ENCODE results near the gene SYDE2.
A peak's percentile ranks its signal among the peaks of the same experiment; 100 is the strongest.
"Not testable (repeated sequence)": the region's sequence is repeated elsewhere in the genome, so short reads cannot be mapped to it uniquely, and the experiment has no call there.

SYDE2 gene, protein sequence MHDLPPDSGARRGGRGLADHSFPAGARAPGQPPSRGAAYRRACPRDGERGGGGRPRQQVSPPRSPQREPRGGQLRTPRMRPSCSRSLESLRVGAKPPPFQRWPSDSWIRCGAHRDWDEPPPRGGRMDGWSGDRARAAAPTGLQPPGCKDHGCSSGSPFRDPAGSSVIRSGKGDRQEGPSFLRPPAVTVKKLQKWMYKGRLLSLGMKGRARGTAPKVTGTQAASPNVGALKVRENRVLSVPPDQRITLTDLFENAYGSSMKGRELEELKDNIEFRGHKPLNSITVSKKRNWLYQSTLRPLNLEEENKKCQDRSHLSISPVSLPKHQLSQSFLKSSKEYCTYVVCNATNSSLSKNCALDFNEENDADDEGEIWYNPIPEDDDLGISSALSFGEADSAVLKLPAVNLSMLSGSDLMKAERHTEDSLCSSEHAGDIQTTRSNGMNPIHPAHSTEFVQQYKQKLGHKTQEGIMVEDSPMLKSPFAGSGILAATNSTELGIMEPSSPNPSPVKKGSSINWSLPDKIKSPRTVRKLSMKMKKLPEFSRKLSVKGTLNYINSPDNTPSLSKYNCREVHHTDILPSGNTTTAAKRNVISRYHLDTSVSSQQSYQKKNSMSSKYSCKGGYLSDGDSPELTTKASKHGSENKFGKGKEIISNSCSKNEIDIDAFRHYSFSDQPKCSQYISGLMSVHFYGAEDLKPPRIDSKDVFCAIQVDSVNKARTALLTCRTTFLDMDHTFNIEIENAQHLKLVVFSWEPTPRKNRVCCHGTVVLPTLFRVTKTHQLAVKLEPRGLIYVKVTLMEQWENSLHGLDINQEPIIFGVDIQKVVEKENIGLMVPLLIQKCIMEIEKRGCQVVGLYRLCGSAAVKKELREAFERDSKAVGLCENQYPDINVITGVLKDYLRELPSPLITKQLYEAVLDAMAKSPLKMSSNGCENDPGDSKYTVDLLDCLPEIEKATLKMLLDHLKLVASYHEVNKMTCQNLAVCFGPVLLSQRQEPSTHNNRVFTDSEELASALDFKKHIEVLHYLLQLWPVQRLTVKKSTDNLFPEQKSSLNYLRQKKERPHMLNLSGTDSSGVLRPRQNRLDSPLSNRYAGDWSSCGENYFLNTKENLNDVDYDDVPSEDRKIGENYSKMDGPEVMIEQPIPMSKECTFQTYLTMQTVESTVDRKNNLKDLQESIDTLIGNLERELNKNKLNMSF

DNA sequence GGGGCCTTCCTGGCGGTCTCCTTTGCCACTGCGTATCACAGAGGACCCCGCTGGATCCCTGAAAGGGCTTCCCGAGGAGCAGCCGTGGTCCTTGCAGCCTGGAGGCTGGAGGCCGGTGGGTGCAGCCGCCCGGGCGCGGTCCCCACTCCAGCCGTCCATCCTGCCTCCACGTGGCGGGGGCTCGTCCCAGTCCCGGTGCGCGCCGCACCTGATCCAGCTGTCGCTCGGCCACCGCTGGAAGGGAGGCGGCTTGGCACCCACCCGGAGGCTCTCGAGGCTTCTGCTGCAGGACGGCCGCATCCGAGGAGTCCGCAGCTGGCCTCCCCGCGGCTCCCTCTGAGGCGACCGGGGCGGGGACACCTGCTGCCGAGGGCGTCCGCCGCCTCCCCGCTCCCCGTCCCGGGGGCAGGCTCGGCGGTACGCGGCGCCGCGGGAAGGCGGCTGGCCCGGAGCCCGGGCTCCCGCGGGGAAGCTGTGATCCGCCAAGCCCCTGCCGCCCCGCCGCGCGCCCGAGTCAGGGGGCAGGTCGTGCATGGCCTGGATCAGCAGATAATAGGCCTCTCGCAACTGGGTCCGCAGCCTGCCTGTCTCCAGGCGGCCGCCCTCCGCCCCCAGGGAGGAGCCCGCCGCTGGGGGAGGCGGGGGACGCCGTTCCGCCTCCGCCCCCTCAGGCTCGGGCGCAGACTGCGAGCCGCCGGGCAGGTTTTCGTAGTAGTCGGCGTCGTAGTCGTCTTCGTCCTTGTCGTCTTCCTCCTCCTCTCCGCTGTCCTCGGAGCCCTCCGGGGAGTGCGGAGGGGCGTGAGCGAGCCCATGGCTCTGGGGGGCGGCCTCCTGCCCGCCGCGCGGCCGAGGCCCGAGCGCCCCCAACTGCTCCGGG lies at the start of gene SYDE2:
Gene SYDE2 (minus strand): TSS at position 554 of the 877 bp plus-strand sequence. CDS start 20 bp downstream, at position 534.
- DNase-seq, result peak; percentile 74

DNA sequence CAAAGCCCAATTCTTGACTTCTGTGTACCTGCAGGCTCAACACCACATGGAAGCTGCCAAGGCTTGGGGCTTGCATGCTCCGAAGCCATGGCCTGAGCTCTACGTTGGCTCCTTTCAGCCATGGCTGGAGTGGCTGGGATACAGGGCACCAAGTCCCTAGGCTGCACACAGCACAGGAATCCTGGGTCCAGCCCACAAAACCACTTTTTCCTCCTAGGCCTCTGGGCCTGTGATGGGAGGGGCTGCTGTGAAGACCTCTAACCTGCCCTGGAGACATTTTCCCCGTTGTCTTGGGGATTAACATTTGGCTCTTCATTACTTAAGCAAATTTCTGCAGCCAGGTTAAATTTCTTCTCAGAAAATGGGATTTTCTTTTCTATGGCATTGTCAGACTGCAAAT lies 48.2 kb upstream of the SYDE2 start:
- not testable (repeated sequence) for DNase-seq

DNA sequence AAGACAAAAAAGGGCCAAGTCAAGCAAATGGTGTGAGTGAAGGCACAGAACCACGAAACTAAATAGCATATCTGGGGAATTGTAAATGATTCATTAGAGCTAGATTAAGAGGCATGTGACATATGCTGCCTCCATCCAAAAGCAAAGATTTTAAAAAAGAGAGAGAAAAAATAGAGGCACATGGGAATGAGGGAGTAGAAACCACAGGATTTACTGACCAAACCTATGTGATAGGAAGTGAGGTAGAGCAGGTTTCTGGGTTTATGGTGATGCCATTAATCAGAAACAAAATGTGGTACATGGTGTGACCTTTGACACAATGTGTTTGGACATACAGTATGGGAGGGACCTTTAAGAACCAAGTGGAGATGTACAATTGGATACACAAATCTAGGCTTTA lies 45.1 kb upstream of the SYDE2 start:
- DNase-seq, result no peak

DNA sequence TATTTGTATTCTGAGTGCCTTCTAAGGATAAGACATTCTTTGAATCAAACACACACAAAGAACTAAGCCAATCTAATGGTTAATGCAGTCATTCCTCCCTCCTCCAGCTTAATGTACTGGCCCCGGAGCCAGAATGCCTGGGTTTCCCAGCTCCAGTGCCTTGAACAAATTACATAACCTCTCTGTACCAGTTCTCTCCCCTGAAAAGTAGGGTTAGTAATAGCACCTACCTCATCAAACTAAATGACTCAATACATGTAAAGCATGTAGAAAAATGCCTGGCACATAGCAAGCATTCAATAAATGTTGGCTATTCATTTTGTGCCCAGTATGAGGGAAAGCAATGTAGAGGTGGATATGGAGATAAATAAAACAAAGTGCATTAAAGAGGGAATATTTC lies 44.6 kb upstream of the SYDE2 start:
- DNase-seq, result no peak

DNA sequence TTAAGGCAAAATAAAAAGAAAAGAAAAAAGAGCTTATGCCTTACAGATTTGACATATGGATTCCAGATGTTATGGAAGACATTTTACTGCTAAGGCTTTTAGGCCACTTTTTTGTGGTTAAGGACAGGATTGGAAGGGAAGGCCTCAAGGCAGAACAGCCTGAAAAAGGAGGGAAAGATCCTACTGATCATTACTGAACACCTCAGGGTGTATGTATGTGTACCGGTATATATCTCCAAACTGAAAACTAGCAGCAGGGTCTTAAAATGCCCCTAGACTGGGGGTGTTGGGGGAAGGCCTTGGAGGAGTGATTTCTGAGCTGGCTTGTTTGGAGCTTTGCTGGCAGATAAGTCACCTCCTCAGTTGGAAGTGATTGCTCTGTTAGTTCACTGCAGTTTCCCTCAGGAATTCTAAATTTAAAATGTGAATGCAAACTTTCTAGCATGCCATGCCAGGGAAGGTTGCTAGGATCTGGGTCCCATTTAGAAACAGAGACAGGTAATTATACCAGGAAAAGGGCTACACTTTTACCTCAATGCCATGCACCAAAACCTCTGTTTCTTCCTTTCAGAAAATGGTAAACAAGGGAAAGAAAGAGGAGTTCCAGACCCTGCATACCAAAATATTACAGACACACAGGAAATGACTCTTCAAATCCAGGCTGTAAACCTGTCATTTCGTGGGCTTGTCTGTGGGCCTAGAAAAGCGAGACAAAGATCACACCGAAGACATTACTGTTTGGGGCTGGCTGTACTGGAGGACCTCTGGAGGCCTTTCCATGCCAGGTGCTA lies 43.6 kb upstream of the SYDE2 start:
- no peak for DNase-seq

DNA sequence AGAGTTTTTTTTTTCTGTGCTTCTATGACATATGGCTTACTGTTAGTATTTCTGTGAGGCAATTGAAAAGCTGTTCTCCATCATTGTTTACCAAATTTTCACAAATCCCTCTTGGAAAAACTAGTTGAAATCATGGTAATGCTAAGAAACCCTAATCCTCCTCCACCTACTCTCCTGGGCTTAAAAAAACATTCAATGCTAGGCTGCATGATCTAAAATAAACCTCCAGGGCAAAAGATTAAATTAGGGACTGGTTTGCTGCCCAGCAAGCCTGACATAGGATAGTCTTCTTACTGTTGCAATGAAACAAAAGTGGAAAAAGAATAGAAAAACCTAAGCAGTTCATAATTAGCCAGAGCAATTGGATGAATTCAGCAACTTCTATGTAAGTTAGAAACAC lies 42.6 kb upstream of the SYDE2 start:
- no peak for DNase-seq

DNA sequence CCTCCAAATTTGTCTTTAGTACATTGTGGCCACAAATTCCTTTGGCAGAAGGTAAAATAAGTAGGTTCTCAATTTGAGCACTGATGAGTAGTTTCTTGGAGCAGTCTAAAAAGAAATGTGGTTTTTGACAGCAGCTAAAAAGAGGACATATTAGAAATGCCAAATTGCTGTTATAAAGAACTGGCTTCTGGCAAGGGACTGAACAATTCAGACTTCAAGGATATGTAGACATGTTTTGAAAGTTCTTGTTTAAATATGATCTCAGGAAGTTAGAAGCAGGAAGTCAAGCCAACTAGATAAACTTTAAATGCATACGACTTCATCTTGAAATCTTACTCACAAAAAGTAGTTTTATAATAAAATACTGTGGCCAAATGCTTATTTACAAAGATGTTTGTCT lies 39.8 kb upstream of the SYDE2 start:
- DNase-seq, result no peak

DNA sequence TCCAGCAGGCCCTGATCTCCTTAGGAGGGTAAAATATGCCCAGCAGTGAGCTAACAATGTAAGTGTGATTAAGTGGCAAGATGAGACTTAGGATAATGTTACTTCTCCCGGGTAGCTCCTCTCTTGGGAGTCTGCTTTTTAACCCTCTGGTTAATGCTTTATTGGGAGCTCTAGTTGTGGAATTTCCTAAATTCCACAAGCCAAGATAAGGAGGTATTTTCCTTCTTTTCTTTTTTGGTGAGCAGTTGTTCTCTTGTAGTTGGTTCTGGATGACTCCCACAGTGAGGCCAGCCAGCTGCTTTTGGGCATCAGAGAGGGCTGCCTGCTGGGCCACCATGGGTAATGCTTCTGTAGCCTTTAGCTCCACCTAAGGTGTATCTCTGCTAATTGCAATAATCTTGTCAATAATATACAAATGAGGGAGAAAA lies 39.4 kb upstream of the SYDE2 start:
- DNase-seq, result peak; percentile 6

DNA sequence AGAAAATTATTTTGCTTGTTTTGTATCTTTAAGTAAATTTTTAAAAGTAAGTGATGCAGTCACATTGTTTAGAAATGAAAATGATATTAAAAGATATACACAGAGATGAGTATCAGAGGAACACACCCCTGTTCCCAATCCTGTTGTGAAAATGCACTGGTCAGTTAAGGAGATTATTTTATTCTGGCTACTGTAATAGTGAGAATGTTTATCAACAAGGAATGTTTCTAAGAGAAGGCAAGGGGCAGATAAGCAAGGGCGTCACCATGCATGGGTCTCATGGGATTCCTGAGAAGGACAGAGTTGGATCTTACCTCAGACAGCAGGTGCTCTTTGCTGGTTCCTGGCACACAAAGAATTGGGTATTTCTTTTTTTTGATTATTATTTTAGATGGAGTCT lies 36.8 kb upstream of the SYDE2 start:
- DNase-seq, result no peak

DNA sequence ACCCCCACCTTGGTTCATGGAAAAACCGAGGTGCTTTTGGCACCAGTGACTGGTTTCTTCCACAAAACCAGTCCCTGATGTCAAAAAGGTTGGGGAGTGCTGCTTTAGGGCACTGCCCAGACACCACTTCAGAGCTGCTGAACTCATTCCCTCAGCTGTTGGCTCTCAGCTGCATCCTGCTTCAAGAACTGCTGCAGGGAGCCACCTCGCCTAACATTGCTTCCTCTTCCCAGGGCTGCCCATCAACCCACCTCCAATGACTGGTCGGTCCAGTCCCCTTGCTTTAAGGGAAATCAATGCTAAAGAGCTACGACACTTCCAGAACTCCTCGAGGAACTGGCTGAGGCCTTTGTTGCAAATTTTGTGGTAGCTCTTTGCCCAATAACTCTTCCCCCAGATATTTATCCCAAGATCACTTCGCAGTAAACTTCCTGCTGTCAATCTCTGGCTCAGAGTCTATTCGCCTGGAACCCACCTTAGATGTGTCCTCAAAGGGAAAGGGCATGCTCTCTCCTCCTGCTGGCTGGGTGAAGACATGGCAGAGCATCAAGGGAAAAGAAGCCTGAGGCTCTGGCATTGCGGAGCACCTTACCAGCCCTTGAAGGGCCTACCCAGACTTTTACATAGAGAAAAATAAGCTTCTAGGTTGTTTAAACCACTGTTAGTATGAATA lies 29.6 kb upstream of the SYDE2 start:
- DNase-seq, result no peak

DNA sequence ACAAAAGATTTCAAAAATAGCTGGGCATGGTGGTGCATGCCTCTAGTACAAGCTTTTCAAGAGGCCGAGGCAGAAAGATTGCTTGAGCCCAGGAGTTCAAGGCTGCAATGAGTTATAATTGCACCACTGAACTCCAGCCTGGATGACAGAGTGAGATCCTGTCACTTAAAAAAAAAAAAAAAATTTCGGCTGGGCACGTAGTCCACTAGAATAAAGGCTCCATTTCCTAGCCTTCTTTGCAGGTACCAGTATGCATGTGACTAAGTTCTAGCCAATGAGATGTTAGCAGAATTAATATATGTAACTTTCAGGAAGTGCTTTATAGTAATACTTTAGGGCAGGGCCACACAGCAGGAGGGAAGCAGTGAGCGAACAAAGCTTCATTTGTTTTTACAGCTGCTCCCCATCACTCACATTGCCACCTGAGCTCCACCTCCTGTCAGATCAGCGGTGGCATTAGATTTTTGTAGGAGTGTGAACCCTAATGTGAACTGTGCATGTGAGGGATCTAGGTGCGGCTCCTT lies 28.8 kb upstream of the SYDE2 start:
- DNase-seq, result no peak

DNA sequence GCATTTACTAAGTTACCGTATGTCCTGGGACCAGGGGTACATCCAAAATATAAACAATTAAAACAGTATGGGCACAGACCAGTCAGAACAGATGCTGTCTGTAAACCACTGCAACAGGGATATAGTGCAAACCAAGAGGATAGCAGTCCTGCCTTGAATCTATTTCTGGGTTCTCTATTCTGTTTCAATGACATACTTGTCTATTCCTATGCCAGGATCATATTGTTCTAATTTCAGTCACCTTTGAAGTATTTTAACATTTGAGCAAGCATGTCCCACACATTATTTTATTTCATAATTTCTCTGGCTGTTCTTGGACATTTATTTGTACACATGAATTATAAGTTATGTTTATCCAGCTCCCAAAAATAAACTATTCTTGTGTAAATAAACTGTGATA lies 28.2 kb upstream of the SYDE2 start:
- no peak for DNase-seq

DNA sequence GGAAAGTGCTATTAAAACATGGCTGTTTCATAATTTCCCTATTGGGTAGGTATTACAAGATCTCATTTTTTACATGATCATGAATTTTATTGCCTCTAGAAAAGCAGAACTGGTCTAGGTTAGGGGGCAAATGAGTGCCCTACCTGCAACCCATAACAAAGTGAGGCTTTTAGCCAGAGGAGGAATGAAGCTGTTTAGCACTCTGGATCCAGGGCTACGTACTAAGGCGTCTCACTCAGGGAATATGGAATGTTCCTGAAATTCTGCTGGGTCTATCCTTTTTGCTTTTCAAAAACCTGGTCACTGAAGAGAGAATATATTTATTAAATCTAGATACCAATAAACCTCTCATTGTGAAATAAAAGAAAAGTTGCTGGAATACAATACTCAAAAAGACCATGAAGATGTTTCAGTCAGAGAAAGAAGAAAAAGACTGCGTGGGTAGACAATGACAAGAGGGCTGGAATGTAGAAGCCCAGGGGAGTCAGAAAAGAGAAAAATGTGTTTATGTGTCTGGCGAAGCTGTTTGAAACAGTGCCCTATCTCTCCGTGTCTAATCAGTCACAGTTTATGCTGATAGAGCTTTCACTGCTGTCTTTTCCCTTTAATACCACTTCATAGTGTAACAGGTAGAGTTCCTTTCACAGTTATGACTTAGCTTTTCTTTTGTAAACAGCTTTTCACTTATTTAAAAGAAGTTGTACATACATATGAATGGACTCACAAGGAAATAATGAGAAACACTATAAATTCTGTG lies 25.0 kb upstream of the SYDE2 start:
- DNase-seq, result peak; percentile 52

DNA sequence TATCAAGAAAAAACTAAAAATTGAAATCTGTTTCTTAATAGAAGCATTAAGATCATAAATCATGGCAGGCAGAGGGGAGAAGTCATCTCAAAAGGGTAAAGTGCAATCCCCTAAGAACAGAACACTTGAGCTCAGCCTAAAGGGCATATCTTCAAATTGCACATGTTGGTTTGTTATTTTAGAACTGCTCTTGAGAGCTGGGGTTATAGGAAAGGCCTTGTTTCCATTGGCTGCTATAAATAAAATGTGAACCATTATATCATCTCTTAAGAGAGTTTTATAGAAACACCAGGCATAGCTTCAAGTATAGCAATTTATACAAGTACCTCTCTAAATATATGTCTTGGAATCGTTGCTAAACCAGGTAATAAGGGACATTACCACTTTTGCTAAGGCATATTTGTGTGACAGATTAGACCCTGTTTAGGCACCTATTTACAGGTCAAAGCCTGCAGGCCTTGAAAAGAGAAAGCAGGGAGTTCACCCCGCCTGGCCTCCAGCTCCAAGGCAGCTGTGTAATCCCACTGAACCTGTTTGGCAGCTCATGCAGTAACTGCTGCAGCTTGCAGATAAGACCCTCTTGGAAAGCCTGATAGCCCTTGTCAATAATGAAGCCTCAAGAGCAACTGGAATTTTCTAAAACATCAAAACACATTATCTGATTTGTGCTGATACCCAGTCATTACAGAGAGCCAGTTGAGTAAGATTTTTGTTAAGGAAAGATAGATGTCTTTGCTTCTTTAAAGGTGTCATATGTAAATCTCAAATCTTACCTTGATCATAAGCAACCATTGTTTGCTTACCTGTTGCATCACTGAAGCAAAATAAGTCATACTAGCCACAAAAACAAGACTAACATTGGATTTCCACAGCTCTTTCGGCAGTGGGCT lies 24.2 kb upstream of the SYDE2 start:
- peak; percentile 93 for DNase-seq

DNA sequence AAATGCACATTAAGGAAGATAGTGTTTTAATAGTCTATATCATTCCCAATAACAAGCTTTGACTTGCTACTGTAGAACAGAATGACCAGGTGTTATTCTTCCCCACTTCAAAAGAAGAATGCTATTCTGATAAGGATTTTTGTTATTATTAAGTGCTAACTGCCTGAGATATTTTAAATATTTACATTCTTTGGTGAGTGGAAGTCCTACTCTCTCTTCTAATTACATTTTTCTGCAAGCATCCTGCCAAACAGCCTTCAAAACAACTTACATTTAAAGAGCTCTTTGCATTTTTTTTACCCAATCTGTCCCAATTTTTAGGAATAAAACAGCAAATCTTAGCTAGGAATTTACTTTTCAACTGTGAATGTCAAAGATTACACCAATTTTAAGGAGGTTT lies 23.5 kb upstream of the SYDE2 start:
- no peak for DNase-seq

DNA sequence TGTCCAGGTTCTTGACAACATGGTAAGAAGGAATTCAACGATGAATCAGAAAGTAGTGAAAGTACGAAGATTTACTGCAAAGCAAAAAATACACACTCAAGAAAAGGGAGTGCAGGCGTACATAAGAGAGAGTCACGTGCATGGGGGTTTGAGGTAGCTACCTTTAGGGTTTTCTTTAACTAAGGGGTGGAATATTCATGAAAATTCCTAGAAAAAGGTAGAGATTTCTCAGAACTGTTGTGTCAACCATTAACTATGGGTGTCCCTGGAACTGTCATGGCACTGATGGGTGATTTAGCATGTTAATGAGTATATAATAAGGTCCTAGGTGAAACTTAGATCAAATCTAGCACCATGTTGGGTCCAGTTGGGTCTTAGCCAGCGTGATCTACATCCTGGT lies 22.5 kb upstream of the SYDE2 start:
- DNase-seq, result no peak

DNA sequence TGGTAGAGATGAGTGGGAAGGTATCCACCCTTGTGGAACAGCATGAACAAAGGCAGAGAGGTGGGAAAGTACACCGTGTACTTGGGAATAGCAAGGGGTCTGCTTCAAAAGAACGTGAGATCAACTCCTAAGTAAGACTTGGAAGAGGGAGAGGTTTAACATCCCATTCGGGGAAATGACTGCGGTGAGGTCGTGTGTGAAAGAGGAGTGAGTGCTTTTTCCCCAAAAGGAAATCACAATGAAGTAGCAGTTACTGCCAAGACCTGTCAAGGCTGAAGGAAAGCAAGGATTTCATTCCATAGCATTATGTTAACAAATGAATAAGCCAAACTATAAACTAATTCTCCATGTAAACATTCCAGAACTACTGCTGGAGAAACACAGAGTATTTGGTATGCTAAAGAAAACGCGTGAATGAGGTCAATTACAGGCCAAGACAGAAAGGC lies 20.0 kb upstream of the SYDE2 start:
- DNase-seq, result no peak

DNA sequence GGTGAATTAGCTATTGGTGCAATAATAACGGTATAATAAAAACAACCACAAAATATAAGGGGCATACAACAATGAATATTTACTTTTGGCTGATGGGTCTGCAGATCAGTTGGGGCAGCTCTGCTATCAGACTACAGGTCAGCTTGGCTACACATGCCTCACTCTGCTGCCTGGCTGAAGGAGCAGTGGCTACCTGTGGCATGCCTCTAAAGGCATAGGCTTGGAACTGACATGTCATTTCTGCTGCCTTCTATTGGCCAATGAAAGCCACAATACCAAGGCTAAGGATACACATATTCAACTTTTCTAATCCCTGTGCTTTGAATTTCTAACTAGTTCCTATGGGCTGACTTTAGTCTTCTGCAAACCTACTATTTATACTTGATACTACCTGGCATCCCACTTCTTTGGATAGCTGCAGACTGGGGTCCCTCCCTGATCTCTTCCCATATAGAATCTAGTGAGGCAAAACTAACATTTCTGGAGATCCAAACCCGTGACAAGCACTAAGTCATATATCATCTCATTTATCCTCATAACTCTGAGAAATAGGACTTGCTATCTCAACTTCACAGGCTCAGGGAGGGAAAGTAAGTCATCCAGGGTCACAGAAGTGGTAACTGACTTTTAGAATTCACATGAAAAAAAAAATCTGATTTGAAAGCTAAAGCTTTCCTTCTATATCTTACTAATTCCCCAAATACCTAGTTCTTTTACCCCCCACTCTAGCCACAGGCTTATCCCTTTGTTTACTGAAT lies 19.2 kb upstream of the SYDE2 start:
- no peak for DNase-seq
